Activated CD8-positive, alpha-beta memory T cell treated with anti-CD3 and anti-CD28 coated beads, Interleukin-2, amount 50 U/mL, for 24 hours (primary cell): ENCODE data around the gene DYNC1I1.

Experiments used
- DNase-seq: peaks from one replicate; pipeline ENCODE4 v3.0.0-alpha.2; 2020; ENCODE audit errors: extremely low read depth

Gene DYNC1I1

GRCh38 chr7:95847061-95847460 lies 74.7 kb downstream of the DYNC1I1 start:
- DNase-seq: no peak

DNA sequence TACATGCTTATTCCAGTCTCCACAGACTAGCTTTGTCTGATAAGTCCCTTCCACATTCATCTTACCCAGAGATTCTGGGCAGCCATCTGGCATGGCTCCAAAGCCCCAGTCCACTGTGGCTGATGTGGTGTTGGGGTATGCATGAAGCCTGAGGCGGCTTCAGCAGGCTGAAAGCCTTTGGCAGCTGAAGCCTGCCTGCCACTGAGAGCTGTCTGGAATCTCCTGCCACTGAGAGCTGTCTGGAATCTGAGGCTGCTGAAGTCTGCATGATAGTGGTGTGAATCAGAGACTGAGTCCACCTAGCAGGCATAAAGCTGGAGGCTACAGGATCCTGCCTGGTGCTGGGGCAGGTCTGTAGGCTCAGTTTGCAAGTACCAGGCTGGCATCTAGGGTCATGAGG lies 87.1 kb downstream of the DYNC1I1 start:
- no peak for DNase-seq

DNA sequence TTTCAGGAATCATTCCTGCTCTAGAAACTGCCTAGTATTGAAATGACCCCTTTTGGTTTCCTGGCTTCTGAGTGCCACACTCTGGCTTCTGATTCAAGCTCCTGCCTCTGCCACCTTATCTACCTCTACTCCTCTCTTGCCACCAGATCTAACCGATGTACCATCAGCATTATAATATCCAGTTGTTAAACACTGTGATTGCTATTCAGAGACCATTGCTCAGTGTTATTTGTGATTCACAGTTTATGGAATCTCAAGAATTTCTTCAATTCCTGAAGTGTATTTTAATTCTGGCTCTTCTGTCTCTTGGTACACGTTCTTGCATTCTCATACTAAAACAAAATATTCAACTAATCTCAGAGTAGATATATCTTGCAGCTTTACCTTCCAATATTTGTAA lies 88.7 kb downstream of the DYNC1I1 start:
- DNase-seq: no peak

GRCh38 chr7:95863623-95864022 lies 91.3 kb downstream of the DYNC1I1 start:
- no peak for DNase-seq

GRCh38 chr7:95865716-95866371 lies 93.5 kb downstream of the DYNC1I1 start:
- no peak for DNase-seq

DNA sequence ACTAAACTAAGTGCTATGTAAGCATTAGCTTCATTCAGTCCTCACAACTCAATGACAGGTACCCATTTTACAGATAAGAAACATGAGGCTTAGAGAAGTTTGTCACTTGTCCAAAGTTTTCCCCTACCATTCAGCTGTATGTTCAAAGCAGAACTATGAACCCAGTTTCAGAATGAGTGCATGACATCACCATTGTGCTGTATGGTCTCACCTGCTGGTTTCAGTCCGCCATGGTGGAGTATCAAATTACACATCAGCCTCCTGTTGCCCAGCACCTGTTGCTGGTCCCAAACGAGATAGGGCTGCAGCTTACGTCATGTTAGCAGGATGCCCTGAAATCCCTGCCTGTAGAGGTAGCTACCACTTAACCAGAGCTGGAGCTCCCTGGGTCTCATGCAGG lies 95.0 kb downstream of the DYNC1I1 start:
- DNase-seq: no peak

- no peak for DNase-seq
Measured at GRCh38 chr7:95871075-95871848, 98.9 kb downstream of the DYNC1I1 start.

DNA sequence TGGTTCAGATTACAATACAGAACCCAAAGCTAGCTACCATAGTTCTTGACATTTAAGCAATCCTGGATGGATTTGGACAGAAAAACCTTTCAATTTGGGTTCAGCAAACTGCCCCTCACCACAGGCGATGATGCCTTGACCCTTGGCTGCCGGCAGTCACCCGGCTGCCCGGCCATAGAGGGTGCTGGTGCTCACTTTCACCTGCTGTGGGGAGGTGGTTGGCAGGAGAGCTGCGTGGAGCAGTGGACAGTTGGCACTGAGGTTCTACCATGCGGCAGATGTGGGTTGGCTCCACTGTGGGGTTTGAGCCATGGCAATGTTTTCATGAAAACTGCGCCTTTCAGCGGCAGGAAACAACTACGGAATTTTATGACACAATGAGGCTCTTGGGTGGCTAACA lies 99.5 kb downstream of the DYNC1I1 start:
- DNase-seq: no peak

- DNase-seq: no peak
Measured at GRCh38 chr7:95874129-95874528, 101.8 kb downstream of the DYNC1I1 start.

DNA sequence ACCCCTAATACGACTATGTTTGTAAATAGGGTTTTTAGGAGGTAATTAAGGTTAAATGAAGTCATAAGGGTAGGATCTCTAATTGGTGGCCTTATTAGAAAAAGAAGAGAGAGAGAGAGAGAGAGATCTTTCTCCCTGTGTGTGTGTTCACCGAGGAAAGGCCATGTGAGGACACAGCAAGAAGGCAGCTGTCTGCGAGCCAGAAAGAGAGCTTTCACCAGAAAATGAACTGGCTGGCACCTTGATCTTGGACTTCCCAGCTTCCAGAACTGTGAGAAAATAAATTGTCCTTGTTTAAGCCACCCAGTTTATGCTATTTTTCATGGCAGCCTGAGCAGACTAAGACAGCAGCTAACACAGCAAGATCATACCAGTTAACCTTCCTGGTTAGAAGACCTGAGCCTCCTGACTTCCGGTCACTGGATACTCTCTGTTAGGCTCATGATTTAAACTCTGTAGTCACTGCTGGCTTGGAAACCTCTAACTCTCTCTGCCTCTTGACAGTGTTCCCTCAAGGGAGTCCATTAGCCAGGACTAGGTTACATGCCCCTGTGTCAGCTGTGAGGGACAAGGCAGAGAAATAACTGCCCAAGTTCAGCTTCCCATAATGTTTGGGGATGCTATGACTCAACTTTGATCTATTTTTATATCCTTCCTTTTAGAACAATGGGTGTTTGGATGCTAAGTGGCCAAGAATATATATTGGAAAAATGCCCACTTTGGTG lies 102.3 kb downstream of the DYNC1I1 start:
- no peak for DNase-seq

- no peak for DNase-seq
Measured at GRCh38 chr7:95875519-95875918, 103.2 kb downstream of the DYNC1I1 start.

DNA sequence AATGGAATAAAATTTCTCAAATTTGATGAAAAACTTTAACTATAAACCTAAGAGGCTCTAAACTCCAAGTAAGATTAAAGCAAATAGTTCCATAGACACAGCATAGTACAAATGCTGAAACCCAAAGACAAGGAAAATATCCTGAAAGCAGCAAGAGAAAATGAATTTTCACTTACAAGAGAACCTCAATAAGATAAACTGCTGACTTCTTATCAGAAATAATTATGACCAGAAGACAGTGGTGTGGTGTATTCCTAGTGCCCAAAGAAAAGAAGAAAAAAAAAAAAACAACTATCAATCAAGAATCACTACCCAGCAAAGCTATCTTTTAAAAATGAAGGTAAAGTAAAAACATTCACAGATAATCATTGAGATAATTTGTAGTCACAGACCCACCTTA lies 106.3 kb downstream of the DYNC1I1 start:
- DNase-seq: no peak

DNA sequence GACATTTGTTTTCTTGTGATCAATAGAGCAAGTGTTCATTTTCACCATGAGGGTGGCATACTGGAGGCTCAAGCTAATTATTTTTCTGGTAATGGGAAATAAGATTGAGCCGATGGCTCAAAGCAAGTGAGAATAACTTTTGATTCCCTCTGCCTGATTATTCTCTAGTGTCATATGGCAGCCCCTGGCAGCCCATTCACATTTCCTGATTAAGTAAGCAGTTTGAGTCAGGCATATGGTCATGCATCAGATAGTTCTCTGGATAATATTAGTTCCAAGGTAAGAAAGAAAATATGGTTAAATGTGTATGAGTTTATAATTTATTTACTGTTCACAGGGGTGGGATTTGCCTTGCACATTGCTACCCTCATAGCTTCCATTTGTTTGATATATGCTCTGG lies 109.2 kb downstream of the DYNC1I1 start:
- no peak for DNase-seq

DNA sequence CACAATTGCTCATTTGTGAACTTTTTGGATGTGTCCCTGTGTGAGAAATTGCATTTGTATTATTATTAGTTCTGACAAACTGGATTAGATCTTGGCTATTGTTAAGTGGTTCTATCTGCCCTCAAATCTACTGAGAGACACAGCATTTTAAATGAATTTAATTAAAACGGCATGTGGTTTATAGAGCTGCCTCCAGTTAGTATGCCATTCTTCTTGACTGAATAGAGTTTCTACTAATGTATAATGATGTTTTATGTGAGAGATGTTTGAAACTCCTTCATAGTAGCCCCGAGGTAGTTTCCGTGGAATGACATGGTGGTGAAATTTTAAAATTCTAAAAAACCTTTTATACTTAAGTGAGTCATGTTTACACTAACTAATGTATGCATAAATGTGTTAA lies 110.9 kb downstream of the DYNC1I1 start:
- no peak for DNase-seq

GRCh38 chr7:95886501-95887090 lies 114.2 kb downstream of the DYNC1I1 start:
- no peak for DNase-seq

DNA sequence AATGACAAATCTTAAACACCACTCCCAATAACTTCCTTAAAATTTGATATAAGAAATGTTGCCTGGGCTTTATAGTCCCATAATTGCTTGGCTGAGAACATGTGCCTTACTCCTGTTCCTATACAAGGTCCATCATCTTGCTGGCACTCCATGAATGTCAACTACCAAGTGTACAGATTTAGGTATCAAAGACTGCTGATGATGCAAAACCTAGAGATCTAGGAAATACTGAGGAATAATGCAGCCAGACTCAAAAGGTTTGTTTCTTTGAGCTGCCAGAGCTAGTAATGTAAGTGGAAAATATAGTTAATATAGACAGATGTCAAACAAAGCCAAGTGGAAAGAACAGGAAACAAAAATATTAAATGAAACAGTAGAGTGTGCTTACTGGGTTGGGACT lies 121.1 kb downstream of the DYNC1I1 start:
- DNase-seq: no peak

DNA sequence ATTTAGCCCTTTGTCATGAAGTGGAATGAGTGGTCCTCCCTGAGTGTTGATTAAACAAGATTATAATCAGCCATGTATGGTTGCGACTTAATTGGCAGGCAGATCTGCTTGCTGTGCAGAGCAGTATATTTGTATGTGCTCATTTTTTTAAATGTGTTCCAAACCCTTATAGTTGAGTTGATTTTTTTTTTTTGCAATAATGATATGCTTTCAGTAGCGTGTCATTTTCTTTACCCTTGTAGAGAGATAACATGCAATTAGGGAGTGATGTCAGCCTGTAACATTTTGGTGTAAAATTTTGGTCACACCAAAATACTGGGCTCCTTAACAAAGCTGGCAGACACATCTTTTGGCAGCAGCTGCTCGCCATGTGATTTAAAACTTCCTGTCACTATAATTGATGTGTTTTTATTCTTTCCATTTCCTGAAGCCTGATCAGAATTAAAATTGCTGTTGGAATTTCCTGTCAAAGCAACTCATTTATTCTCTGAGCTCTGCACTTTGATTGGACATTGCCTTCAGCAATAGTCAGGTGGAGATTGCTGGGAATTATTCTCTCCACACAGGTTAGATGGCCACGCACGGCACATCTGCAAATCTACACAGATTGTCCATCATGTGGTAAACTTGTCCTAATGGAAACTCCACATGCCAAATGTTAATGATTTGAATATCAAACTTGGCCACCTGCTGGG lies 125.3 kb downstream of the DYNC1I1 start:
- no peak for DNase-seq

GRCh38 chr7:95899919-95900513 lies 127.7 kb downstream of the DYNC1I1 start:
- no peak for DNase-seq

DNA sequence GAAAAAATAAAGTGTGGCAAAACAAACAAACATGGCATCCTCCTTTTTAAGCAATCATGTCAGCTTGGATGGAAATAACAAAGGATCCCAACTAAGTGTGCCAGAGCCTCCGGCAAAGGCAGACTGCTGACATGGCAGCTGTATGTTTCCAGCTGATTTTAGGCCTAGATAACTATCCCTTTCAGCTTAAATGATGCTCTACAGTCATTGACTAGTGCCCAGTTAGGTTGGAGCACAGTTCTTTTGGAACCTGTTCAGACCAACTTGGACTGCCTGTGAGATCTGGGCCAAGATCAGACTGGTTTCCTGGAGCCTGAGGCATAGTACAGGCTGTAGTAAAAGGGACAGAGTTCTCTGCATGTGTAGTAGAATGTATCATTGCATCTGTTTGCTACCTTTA lies 128.7 kb downstream of the DYNC1I1 start:
- no peak for DNase-seq

DNA sequence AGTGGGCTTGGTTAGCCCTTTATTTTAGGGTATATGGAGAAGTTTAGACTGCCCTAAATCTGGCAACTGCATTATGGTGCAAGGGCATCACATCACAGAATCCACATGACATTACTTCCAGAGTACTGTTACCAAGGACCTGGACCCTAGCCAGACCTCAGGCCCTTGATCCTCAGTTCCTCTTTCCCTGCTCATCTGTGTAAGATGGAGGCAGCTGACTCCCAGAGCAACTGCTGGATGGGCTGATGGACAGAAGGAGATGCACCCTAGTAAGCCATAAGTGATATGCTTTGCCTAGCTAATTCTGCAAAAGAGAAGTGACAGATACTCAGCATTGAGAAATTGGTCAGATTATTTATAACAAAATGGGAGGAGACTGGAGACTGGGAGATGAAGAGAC lies 131.7 kb downstream of the DYNC1I1 start:
- DNase-seq: no peak

DNA sequence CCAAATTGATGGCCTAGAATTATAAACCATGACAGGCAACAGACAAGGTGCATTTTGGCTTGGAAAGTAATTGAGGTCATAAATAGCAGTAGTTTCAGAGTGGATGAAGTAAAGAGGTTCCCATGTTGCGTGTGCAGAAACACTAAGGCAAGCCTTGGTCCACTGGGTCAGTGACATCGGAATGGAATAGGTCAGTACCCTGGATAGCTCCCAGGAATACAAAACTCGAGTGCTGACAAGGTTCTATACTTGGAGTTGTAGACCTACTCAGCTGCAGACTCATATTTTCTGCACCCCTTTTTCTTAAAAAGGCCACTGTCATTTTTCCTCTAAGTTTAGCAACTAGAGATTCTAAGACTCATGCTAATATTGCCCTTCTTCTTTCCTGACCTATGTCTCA lies 132.8 kb downstream of the DYNC1I1 start:
- no peak for DNase-seq

- no peak for DNase-seq
Measured at GRCh38 chr7:95906851-95907250, 134.5 kb downstream of the DYNC1I1 start.
